Measurements from ENCODE around the gene ST6GALNAC3. TPM values are rescaled to one million over a fixed set of nuclear protein-coding genes. Genes with fewer than 3 reads are reported as not detected.

ST6GALNAC3 gene
- total RNA-seq, 1 experiment from 2014 or later = 2.2 TPM

DNA sequence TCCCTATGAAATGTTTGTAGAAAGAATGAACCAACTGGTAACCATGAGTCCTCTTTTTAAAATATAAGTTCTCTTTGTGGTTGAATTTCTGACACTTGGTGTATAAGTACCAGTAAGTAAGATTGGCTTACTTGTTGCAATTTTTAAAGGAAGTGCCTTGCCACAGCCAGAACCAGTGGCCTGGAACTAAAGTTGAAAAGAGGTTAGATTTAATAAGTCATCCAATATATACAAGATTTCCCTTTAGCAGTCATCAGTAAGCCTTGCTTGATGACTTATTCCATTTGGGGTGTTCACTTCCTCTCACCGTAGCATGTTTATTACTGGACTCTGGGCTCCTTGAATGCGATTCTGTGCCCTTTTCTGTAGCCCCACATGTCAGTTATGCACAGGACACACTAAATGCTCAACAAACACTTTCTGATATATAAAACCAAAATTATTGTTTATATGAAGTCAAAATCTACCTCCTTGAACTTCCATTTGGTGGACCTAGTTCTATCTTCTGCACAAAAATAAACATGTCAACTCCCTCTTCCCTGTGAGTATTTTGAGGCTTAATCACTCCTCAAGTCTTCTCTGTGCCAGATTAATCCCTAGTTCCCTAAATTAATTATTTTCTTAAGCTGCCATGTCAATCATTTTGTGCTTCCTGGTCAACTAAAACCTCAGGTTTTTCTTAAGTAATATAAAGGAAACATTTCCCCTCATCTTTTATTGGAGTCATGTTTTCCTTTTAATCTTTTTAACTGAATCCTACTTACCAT is 218.1 kb downstream of the ST6GALNAC3 start:
- DNase-seq (ENCODE audit: low read depth, low spot score) = no peak
- Histone ChIP-seq H3K4me1 (ENCODE audit: control insufficient read depth in 1 of 2, insufficient read depth in 2 of 2, low read length in 2 of 2) (peaks cover 3 to 12% of the 10 kb centered on the region in 2 experiments; a peak in 2 of 4 replicates), H2AFZ (ENCODE audit: low read depth, low read length, poor library complexity, severe bottlenecking) (no peak overlapping the region), H3K4me3 (replicated peaks in 1 of 2; ENCODE audit: low read depth in 1 of 2, low read length in 2 of 2) (no peak overlapping the region), H4K20me1 (ENCODE audit: insufficient read depth) (no peaks in the 10 kb centered on the region), H3K27me3 (ENCODE audit: insufficient read depth, low read length) (no peaks in the 10 kb centered on the region), H3K9ac (ENCODE audit: low read length) (no peak overlapping the region), H3K36me3 (ENCODE audit: control insufficient read depth in 1 of 2, insufficient read depth in 2 of 2, low read length in 2 of 2) (no peaks in the 10 kb centered on the region), H3K9me2 (ENCODE audit: insufficient read depth) (no peaks in the 10 kb centered on the region), H3K79me2 (ENCODE audit: insufficient read depth, low read length) (no peaks in the 10 kb centered on the region), H3K9me3 (ENCODE audit: control insufficient read depth in 1 of 2, insufficient read depth in 1 of 2, low read depth in 1 of 2, low read length in 2 of 2) (no peaks in the 10 kb centered on the region), H3K27ac (ENCODE audit: low read depth, low read length) (no peak overlapping the region), H3K4me2 (ENCODE audit: low read length) (no peak overlapping the region)
- ChIA-PET POLR2A (no interaction called here), CTCF (no interaction called here), RAD21 (ENCODE audit: low non-redundant PET in 1 of 2, low total read pairs in 2 of 2, uncharacterized antibody in 2 of 2, unreplicated experiment in 2 of 2) (no interaction called here)
- ATAC-seq = no peak
- intact Hi-C loops (cut with micrococcal nuclease) = no loop called here
- no TSS peak for BruUV-seq (replicated peaks)
- TF ChIP-seq CBX3 (IDR thresholded peaks at IDR 0.05; ENCODE audit: low read depth) = no peak
- TF ChIP-seq CTCF (IDR thresholded peaks at IDR 0.05 in 2 of 3, conservative IDR thresholded peaks at IDR 0.05 in 1 of 3; ENCODE audit: borderline replicate concordance in 1 of 3, insufficient read depth in 1 of 3, low read depth in 2 of 3, low read length in 2 of 3) = no peak
- TF ChIP-seq RAD21 (IDR thresholded peaks at IDR 0.05; ENCODE audit: low read depth) = no peak
- TF ChIP-seq ZNF274 (IDR thresholded peaks at IDR 0.05; ENCODE audit: low read depth, low read length) = no peak
- TF ChIP-seq SIN3A (IDR thresholded peaks at IDR 0.05; ENCODE audit: low read depth) = no peak
- TF ChIP-seq REST (IDR thresholded peaks at IDR 0.05; ENCODE audit: low read depth) = no peak
- no peak for TF ChIP-seq POLR2A (IDR thresholded peaks at IDR 0.05; ENCODE audit: borderline replicate concordance, extremely low read depth, insufficient read depth, insufficient read length)
- TF ChIP-seq SRF (IDR thresholded peaks at IDR 0.05; ENCODE audit: low read depth) = no peak
- TF ChIP-seq, protein P1, sequence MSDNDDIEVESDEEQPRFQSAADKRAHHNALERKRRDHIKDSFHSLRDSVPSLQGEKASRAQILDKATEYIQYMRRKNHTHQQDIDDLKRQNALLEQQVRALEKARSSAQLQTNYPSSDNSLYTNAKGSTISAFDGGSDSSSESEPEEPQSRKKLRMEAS (IDR thresholded peaks at IDR 0.05) = no peak
- TF ChIP-seq TCF7L2 (IDR thresholded peaks at IDR 0.05; ENCODE audit: borderline replicate concordance, extremely low read depth, insufficient read depth, insufficient read length) = no peak
- TF ChIP-seq YY1 (IDR thresholded peaks at IDR 0.05; ENCODE audit: extremely low read depth, insufficient replicate concordance, low read depth, low read length) = no peak
- TF ChIP-seq SP1 (IDR thresholded peaks at IDR 0.05; ENCODE audit: low read depth) = no peak
- no peak for TF ChIP-seq CEBPB (IDR thresholded peaks at IDR 0.05; ENCODE audit: low read depth)
- TF ChIP-seq ZBTB33 (IDR thresholded peaks at IDR 0.05; ENCODE audit: extremely low read depth, insufficient replicate concordance, low read length) = no peak
- TF ChIP-seq ELF1 (IDR thresholded peaks at IDR 0.05; ENCODE audit: borderline replicate concordance, low read depth) = no peak
- TF ChIP-seq, protein P2, sequence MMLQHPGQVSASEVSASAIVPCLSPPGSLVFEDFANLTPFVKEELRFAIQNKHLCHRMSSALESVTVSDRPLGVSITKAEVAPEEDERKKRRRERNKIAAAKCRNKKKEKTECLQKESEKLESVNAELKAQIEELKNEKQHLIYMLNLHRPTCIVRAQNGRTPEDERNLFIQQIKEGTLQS (IDR thresholded peaks at IDR 0.05) = no peak
- no peak for TF ChIP-seq FOSL1 (IDR thresholded peaks at IDR 0.05; ENCODE audit: low read depth)
- TF ChIP-seq EZH2 (IDR thresholded peaks at IDR 0.05) = no peak
- no peak for TF ChIP-seq EGR1 (IDR thresholded peaks at IDR 0.05; ENCODE audit: low read depth)
- TF ChIP-seq EZH2phosphoT487 (IDR thresholded peaks at IDR 0.05; ENCODE audit: borderline replicate concordance) = no peak

Measured in HCT116 (cell line).